ENCODE measurements around the gene DENND6A.

DNA sequence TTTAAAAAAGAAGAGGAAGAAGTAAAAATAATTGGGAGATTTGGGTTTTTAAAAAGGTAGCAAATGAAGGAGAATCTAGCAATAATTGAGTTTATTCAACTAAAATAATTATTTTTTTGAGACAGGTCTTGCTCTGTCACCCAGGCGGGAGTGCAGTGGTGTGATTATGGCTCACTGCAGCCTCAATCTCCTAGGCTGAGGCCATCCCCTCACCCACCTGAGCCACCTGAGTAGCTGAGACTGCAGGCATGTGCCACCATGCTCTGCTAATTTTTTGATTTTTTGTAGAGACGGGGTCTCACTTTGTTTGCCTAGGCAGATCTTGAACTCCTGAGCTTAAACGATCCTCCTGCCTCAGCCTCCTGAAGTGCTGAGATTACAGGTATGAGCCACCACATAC, 68.1 kb downstream of the DENND6A start:
- TF ChIP-seq, protein P1, sequence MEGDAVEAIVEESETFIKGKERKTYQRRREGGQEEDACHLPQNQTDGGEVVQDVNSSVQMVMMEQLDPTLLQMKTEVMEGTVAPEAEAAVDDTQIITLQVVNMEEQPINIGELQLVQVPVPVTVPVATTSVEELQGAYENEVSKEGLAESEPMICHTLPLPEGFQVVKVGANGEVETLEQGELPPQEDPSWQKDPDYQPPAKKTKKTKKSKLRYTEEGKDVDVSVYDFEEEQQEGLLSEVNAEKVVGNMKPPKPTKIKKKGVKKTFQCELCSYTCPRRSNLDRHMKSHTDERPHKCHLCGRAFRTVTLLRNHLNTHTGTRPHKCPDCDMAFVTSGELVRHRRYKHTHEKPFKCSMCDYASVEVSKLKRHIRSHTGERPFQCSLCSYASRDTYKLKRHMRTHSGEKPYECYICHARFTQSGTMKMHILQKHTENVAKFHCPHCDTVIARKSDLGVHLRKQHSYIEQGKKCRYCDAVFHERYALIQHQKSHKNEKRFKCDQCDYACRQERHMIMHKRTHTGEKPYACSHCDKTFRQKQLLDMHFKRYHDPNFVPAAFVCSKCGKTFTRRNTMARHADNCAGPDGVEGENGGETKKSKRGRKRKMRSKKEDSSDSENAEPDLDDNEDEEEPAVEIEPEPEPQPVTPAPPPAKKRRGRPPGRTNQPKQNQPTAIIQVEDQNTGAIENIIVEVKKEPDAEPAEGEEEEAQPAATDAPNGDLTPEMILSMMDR (IDR thresholded peaks at IDR 0.05), result no peak
- no peak for TF ChIP-seq POLR2A (IDR thresholded peaks at IDR 0.05)
